Naive thymus-derived CD4-positive, alpha-beta T cell (primary cell): ENCODE measurements around the gene PSTPIP1. TPM values are rescaled to one million over a fixed set of nuclear protein-coding genes. Genes with fewer than 3 reads are reported as not detected.
A peak's percentile ranks its signal among the peaks of the same experiment; 100 is the strongest.

Experiments
- ATAC-seq: fragments of 150-1000 bp; cut with Tn5 transposase; 2 replicates; pipeline ENCODE4 v1.10.0; 2021; ENCODE audit warnings: mild to moderate bottlenecking, moderate library complexity
- CTCF ChIA-PET: fragments of 350-600 bp; sonication (Branson Sonifier 250); formaldehyde crosslinking; loops from one replicate; lab custom pipeline; 2021; ENCODE audit warnings: antibody characterized with exemption; lab: Charles Lee
- POLR2A ChIA-PET: fragments of 350-600 bp; sonication (Branson Sonifier 250); formaldehyde crosslinking; loops from one replicate; lab custom pipeline; 2021; ENCODE audit warnings: antibody characterized with exemption, inconsistent platforms; lab: Charles Lee
- DNase-seq, 9 donors: peaks; one replicate each; pipeline versions ENCODE4 v3.0.0 to v3.0.0-alpha.2; 2020 to 2022; ENCODE audit warnings: mixed read lengths in 1 of 9
- H3K27ac ChIP-seq: one replicate; pipeline ENCODE4 v1.7.0; 2013; ENCODE audit warnings: mild to moderate bottlenecking, low read depth, low read length, moderate library complexity
- H3K27me3 ChIP-seq, 2 donors: one replicate each; pipeline ENCODE4 v1.7.0; 2013; ENCODE audit warnings: low read length in 2 of 2, mild to moderate bottlenecking in 2 of 2, moderate library complexity in 2 of 2; ENCODE audit not compliant: control insufficient read depth in 2 of 2, insufficient read depth in 2 of 2
- H3K36me3 ChIP-seq, 3 experiments: 1 replicate in 2 of 3; 2 replicates in 1 of 3; pipeline ENCODE4 v1.7.0; 2013; ENCODE audit warnings: low read length in 3 of 3, mild to moderate bottlenecking in 3 of 3, moderate library complexity in 1 of 3; ENCODE audit not compliant: insufficient read depth in 3 of 3, control insufficient read depth in 2 of 3
- H3K4me1 ChIP-seq, 2 donors: one replicate each; pipeline ENCODE4 v1.7.0; 2013; ENCODE audit warnings: low read length in 2 of 2, mild to moderate bottlenecking in 2 of 2, moderate library complexity in 1 of 2; ENCODE audit not compliant: control insufficient read depth in 2 of 2, insufficient read depth in 2 of 2
- H3K4me3 ChIP-seq: 2 replicates; pipeline ENCODE4 v1.7.0; 2013; ENCODE audit warnings: mild to moderate bottlenecking, low read length
- H3K9me3 ChIP-seq, 3 experiments: 1 replicate in 2 of 3; 2 replicates in 1 of 3; pipeline ENCODE4 v1.7.0; 2013; ENCODE audit warnings: low read length in 3 of 3; ENCODE audit not compliant: control insufficient read depth in 2 of 3
- H3K27ac Mint-ChIP-seq, 9 donors: one replicate each; pipeline ENCODE4 v1.8.0; 2020 to 2022; ENCODE audit warnings: mixed read lengths in 9 of 9, mild to moderate bottlenecking in 8 of 9, moderate library complexity in 5 of 9, inconsistent platforms in 2 of 9
- H3K27me3 Mint-ChIP-seq, 5 donors: one replicate each; pipeline ENCODE4 v1.8.0; 2021 to 2022; ENCODE audit warnings: mixed read lengths in 5 of 5, mild to moderate bottlenecking in 1 of 5
- H3K36me3 Mint-ChIP-seq, 5 donors: one replicate each; pipeline ENCODE4 v1.8.0; 2020 to 2022; ENCODE audit warnings: mixed read lengths in 5 of 5, mild to moderate bottlenecking in 3 of 5, inconsistent platforms in 1 of 5
- H3K4me1 Mint-ChIP-seq, 7 donors: one replicate each; pipeline ENCODE4 v1.8.0; 2020 to 2022; ENCODE audit warnings: mixed read lengths in 7 of 7, mild to moderate bottlenecking in 3 of 7, inconsistent platforms in 1 of 7
- H3K4me3 Mint-ChIP-seq, 10 donors: one replicate each; pipeline ENCODE4 v1.8.0; 2020 to 2022; ENCODE audit warnings: mild to moderate bottlenecking in 10 of 10, mixed read lengths in 10 of 10, moderate library complexity in 6 of 10, inconsistent platforms in 2 of 10
- H3K9me3 Mint-ChIP-seq, 11 donors: one replicate each; pipeline ENCODE4 v1.8.0; 2020 to 2022; ENCODE audit warnings: mixed read lengths in 11 of 11, mild to moderate bottlenecking in 4 of 11, inconsistent platforms in 1 of 11, moderate library complexity in 1 of 11
- intact Hi-C, 2 donors: fragments of 100-400 bp; cut with micrococcal nuclease; formaldehyde crosslinking; loops; one replicate each; pipeline ENCODE4 v1.15.1; 2023
- polyA plus RNA-seq, 2 donors: library from polyadenylated mRNA; unstranded; fragments of 300-500 nt; fragmentation: Illumina TruSeq; gene quantifications; one replicate each; pipeline ENCODE4 v1.2.3, GENCODE V29; 2021
- total RNA-seq, 6 experiments: library from RNA in 5 of 6; stranded (reverse) in 5 of 6; gene quantifications; 1 replicate in 5 of 6; 2 replicates in 1 of 6; pipeline ENCODE4 v1.2.3 and lab custom pipeline; 2021 to 2026

The PSTPIP1 gene
- total and polyA plus RNA-seq, 7 experiments from 2014 or later: 29.1 to 182 (median 145) TPM

- H3K36me3 ChIP-seq: peaks cover 4 to 92% (median 17%) of the 10 kb centered on the region in 3 experiments
- no peaks in the 10 kb centered on the region for H3K9me3 Mint-ChIP-seq
- H3K27ac Mint-ChIP-seq: peak overlapping the region in 5 of 9 donors; percentile 38 to 90 (median 68)
- no peak for ATAC-seq
- POLR2A ChIA-PET: no interaction called here
- no peak overlapping the region for H3K4me3 Mint-ChIP-seq
- no peaks in the 10 kb centered on the region for H3K27me3 Mint-ChIP-seq
- peaks cover under 1 to 22% (median 7%) of the 10 kb centered on the region in 7 donors for H3K4me1 Mint-ChIP-seq
- H3K4me3 ChIP-seq: no peak overlapping the region
- H3K36me3 Mint-ChIP-seq: peaks cover 0 to 32% (median 0%) of the 10 kb centered on the region in 5 donors
- intact Hi-C loops: no loop called here
- CTCF ChIA-PET: no interaction called here
- no peaks in the 10 kb centered on the region for H3K9me3 ChIP-seq
- H3K27me3 ChIP-seq: no peaks in the 10 kb centered on the region
- H3K27ac ChIP-seq: no peak overlapping the region
- H3K4me1 ChIP-seq: peaks cover 0 to 10% of the 10 kb centered on the region in 2 donors
- DNase-seq: peak in 2 of 9 donors; percentile 3 to 17
These were observed 33.7 kb downstream of the PSTPIP1 start for GRCh38 chr15:77028451-77029165.

- ChIA-PET CTCF (interaction anchor here (3.0 kb wide), 1 partner anchor 56 kb away, joined by 18 read pairs; no protein-coding TSS in a partner anchor), POLR2A (interaction anchor here (0.9 kb wide), 1 partner anchor 16 kb away, joined by 3 read pairs; no protein-coding TSS in a partner anchor)
- no peak for ATAC-seq
- Mint-ChIP-seq H3K9me3 (peaks cover 0 to under 1% (median 0%) of the 10 kb centered on the region in 11 donors), H3K36me3 (peaks cover 0 to 36% (median 0%) of the 10 kb centered on the region in 5 donors), H3K4me3 (no peak overlapping the region), H3K27ac (peak overlapping the region in 7 of 9 donors; percentile 23 to 90 (median 56)), H3K4me1 (peaks cover 0 to 16% (median 4%) of the 10 kb centered on the region in 7 donors), H3K27me3 (no peaks in the 10 kb centered on the region)
- Histone ChIP-seq H3K9me3 (no peaks in the 10 kb centered on the region), H3K27me3 (no peaks in the 10 kb centered on the region), H3K36me3 (peaks cover 4 to 94% (median 17%) of the 10 kb centered on the region in 3 experiments), H3K27ac (no peak overlapping the region), H3K4me3 (no peak overlapping the region), H3K4me1 (peaks cover 0 to 3% of the 10 kb centered on the region in 2 donors)
- intact Hi-C loops: no loop called here
- DNase-seq: peak in 2 of 9 donors; percentile 4 to 19
These were observed 34.5 kb downstream of the PSTPIP1 start for GRCh38 chr15:77029166-77030047.

GRCh38 chr15:77030048-77030927 lies 35.4 kb downstream of the PSTPIP1 start:
- H3K4me3 Mint-ChIP-seq: no peak overlapping the region
- H3K27ac ChIP-seq: no peak overlapping the region
- peak overlapping the region in 3 of 9 donors; percentile 19 to 41 (median 23) for H3K27ac Mint-ChIP-seq
- DNase-seq (peak in 2 of 9 donors; percentile 4 to 20), ATAC-seq (no peak)
- H3K4me3 ChIP-seq: no peak overlapping the region
- H3K9me3 ChIP-seq: no peaks in the 10 kb centered on the region
- intact Hi-C loops: no loop called here
- no peaks in the 10 kb centered on the region for H3K4me1 ChIP-seq
- no peaks in the 10 kb centered on the region for H3K27me3 Mint-ChIP-seq
- peaks cover 0 to 43% (median 0%) of the 10 kb centered on the region in 5 donors for H3K36me3 Mint-ChIP-seq
- H3K36me3 ChIP-seq: peaks cover 4 to 97% (median 17%) of the 10 kb centered on the region in 3 experiments
- H3K27me3 ChIP-seq: no peaks in the 10 kb centered on the region
- CTCF ChIA-PET: interaction anchor here (3.0 kb wide), 1 partner anchor 57 kb away, joined by 18 read pairs; no protein-coding TSS in a partner anchor
- H3K9me3 Mint-ChIP-seq: peaks cover 0 to 3% (median 0%) of the 10 kb centered on the region in 11 donors
- POLR2A ChIA-PET: interaction anchor here (0.9 kb wide), 1 partner anchor 17 kb away, joined by 3 read pairs; no protein-coding TSS in a partner anchor
- peaks cover 0 to 16% (median 6%) of the 10 kb centered on the region in 7 donors for H3K4me1 Mint-ChIP-seq

- H3K36me3 Mint-ChIP-seq: peaks cover 0 to 48% (median 0%) of the 10 kb centered on the region in 5 donors
- ATAC-seq (no peak), DNase-seq (peak in 1 of 9 donors; percentile 4)
- ChIA-PET POLR2A (interaction anchor here (1.0 kb wide), 1 partner anchor 115 kb away, joined by 5 read pairs; no protein-coding TSS in a partner anchor), CTCF (interaction anchor here (1.3 to 3.0 kb wide), 2 partner anchors 55 to 57 kb away, joined by 5 to 18 read pairs; no protein-coding TSS in a partner anchor)
- Histone ChIP-seq H3K9me3 (no peaks in the 10 kb centered on the region), H3K27me3 (no peaks in the 10 kb centered on the region), H3K4me3 (no peak overlapping the region), H3K36me3 (peaks cover 7 to 97% (median 15%) of the 10 kb centered on the region in 3 experiments), H3K4me1 (no peaks in the 10 kb centered on the region), H3K27ac (no peak overlapping the region)
- no peak overlapping the region for H3K4me3 Mint-ChIP-seq
- peaks cover 0 to 18% (median 6%) of the 10 kb centered on the region in 7 donors for H3K4me1 Mint-ChIP-seq
- peaks cover 0 to 4% (median 0%) of the 10 kb centered on the region in 11 donors for H3K9me3 Mint-ChIP-seq
- H3K27ac Mint-ChIP-seq: peak overlapping the region in 3 of 9 donors; percentile 42 to 59 (median 43)
- intact Hi-C loops: loop anchor here in 1 of 2 donors (1.0 kb wide), 2 partner anchors 57 to 128 kb away; no protein-coding TSS in a partner anchor
- H3K27me3 Mint-ChIP-seq: no peaks in the 10 kb centered on the region
These were observed 36.0 kb downstream of the PSTPIP1 start for GRCh38 chr15:77030928-77031375.

- Histone ChIP-seq H3K36me3 (peaks cover 13 to 97% (median 16%) of the 10 kb centered on the region in 3 experiments), H3K4me3 (no peak overlapping the region), H3K4me1 (no peaks in the 10 kb centered on the region), H3K27ac (no peak overlapping the region), H3K27me3 (no peaks in the 10 kb centered on the region), H3K9me3 (no peaks in the 10 kb centered on the region)
- ChIA-PET POLR2A (interaction anchor here (0.8 to 1.0 kb wide), 2 partner anchors 40 to 116 kb away, joined by 3 to 5 read pairs; no protein-coding TSS in a partner anchor), CTCF (interaction anchor here (1.3 to 3.0 kb wide), 2 partner anchors 55 to 58 kb away, joined by 5 to 18 read pairs; no protein-coding TSS in a partner anchor)
- intact Hi-C loops: loop anchor here in 1 of 2 donors (1.0 kb wide), 2 partner anchors 57 to 128 kb away; no protein-coding TSS in a partner anchor
- peaks cover 0 to 21% (median 6%) of the 10 kb centered on the region in 7 donors for H3K4me1 Mint-ChIP-seq
- ATAC-seq: peak; percentile 60
- no peaks in the 10 kb centered on the region for H3K27me3 Mint-ChIP-seq
- H3K27ac Mint-ChIP-seq: peak overlapping the region in 4 of 9 donors; percentile 36 to 59 (median 42)
- peaks cover 0 to 9% (median 0%) of the 10 kb centered on the region in 11 donors for H3K9me3 Mint-ChIP-seq
- peaks cover 0 to 50% (median 2%) of the 10 kb centered on the region in 5 donors for H3K36me3 Mint-ChIP-seq
- H3K4me3 Mint-ChIP-seq: no peak overlapping the region
- peak in 4 of 9 donors; percentile 5 to 40 (median 26) for DNase-seq
These were observed 36.6 kb downstream of the PSTPIP1 start for GRCh38 chr15:77031376-77032050.
